ENCODE data around the gene SCFD2.
"Not testable (repeated sequence)": the region's sequence is repeated elsewhere in the genome, so short reads cannot be mapped to it uniquely, and the experiment has no call there.

The SCFD2 gene

DNA sequence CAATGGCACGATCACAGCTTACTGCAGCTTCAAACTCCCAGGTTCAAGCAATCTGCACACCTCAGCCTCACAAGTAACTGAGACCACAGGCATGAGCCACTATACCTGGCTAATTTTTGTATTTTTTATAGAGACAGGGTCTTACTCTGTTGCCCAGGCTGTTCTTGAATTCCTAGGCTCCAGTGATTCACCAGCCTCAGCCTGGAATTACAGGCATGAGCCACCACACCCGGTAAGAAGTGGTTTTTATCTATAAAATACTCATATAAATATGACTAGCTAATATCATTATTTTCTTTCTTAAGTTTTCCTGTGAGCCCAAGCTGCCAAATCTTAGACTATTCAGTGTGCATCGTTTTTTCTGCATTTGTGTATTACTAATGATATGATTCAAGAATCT is 4.4 kb downstream of the SCFD2 start:
- no peak overlapping the region for H3K4me3 ChIP-seq (ENCODE audit: control insufficient read depth, low read depth, low read length)
- TF ChIP-seq, protein P1, sequence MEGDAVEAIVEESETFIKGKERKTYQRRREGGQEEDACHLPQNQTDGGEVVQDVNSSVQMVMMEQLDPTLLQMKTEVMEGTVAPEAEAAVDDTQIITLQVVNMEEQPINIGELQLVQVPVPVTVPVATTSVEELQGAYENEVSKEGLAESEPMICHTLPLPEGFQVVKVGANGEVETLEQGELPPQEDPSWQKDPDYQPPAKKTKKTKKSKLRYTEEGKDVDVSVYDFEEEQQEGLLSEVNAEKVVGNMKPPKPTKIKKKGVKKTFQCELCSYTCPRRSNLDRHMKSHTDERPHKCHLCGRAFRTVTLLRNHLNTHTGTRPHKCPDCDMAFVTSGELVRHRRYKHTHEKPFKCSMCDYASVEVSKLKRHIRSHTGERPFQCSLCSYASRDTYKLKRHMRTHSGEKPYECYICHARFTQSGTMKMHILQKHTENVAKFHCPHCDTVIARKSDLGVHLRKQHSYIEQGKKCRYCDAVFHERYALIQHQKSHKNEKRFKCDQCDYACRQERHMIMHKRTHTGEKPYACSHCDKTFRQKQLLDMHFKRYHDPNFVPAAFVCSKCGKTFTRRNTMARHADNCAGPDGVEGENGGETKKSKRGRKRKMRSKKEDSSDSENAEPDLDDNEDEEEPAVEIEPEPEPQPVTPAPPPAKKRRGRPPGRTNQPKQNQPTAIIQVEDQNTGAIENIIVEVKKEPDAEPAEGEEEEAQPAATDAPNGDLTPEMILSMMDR (conservative IDR thresholded peaks at IDR 0.05; ENCODE audit: control insufficient read depth, insufficient read depth, low read depth, low read length) = no peak
- peak; percentile 28 for DNase-seq (ENCODE audit: low read depth)

DNA sequence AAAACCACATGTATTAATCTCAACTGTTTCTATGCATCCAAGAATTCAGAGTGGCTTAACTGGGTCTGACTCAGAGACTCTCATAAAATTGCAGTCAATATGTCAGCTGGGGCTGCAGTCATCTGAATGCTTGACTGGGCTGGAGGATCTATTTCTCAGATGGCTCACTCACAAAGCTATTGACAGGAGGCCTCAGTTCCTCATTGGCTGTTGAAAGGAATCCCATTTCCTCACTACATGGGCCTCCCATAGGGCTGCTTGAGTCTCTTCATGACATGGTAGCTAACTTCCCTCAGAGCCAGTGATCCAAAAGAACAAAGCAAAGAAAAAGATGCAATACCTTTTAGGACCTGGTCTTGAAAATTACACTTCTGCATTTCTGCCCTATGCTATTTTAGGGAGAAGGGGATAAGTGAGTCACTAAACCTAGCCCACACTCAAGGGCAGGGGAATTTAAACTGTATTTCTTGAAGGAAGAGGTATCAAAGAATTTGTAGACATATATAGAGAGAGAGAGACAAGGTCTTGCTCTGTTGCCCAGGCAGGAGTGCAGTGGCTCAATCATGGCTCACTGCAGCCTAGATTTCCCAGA is 9.8 kb downstream of the SCFD2 start:
- DNase-seq (ENCODE audit: low read depth) = peak; percentile 24
- no peak overlapping the region for H3K4me3 ChIP-seq (ENCODE audit: control insufficient read depth, low read depth, low read length)
- TF ChIP-seq, protein P1 (conservative IDR thresholded peaks at IDR 0.05; ENCODE audit: control insufficient read depth, insufficient read depth, low read depth, low read length) = no peak

DNA sequence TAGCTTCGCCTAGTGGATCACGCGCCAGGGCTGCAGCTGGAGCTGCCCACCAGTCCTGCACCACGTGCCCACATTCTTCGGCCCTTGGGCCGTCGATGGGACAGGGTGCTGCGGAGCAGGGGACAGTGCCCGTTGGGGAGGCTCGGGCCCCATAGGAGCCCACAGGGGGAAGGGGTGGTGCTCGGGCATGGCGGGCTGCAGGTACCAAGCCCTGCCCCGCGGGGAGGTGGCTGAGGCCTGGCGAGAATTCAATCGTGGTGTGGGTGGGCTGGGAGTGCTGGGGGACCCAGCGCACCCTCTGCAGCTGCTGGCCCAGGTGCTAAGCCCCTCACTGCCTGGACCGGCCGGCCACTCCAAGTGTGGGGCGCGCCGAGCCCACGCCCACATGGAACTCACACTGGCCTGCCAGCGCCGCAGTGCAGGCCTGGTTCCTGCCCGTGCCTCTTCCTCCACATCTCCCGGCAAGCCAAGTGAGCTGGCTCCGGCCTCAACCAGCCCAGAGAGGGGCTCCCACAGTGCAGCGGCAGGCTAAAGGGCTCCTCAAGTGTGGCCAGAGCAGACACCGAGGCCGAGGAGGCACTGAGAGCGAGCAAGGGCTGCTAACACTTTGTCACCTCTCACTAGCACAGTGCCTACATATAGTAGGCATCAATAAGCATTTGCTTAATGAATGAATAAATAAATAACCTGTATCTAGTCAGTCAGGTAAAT is 11.7 kb downstream of the SCFD2 start:
- no peak overlapping the region for H3K4me3 ChIP-seq (ENCODE audit: control insufficient read depth, low read depth, low read length)
- no peak for DNase-seq (ENCODE audit: low read depth)

DNA sequence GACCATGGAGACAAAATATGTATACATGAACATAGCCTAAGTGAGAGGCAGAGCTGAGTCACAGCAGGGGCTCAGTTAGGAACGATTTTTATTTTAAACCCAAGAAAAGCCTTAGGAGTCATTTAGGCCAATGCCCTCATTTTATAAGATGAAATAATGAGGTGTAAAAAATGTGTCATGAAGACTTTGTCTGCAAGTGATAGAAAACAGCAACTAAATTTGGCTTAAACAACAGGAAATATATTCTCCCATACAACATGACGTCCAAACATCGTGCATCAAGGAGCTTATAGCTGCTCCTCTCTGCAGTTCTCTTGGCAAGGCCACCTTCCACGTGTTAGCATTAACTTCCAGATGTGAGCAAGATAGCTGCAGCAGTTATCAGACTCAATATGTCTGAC is 16.8 kb downstream of the SCFD2 start:
- no peak for DNase-seq (ENCODE audit: low read depth)
- TF ChIP-seq, protein P1 (conservative IDR thresholded peaks at IDR 0.05; ENCODE audit: control insufficient read depth, insufficient read depth, low read depth, low read length) = no peak
- no peak overlapping the region for H3K4me3 ChIP-seq (ENCODE audit: control insufficient read depth, low read depth, low read length)

More for the DNA sequence above, 11.7 kb downstream of the SCFD2 start:
- TF ChIP-seq, protein P1 (conservative IDR thresholded peaks at IDR 0.05; ENCODE audit: control insufficient read depth, insufficient read depth, low read depth, low read length) = no peak

DNA sequence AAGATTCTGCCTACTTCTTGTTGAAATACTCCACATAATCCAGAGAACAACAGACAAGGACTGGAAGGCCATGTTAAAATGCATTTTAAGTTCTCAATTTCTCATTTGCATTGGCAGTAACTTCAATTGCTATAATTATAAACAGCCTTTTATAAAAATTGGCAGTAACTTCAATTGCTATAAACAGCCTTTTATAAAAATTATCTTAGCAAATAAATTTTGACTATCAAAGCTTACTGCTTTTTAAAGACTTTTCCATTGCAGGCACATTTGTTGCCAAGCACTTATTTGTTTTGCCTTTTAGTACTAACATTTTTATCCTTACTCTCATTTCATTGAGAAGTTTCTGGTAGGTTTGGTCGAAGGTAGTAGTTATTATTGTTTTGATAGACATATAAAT is 17.8 kb downstream of the SCFD2 start:
- no peak overlapping the region for H3K4me3 ChIP-seq (ENCODE audit: control insufficient read depth, low read depth, low read length)
- TF ChIP-seq, protein P1 (conservative IDR thresholded peaks at IDR 0.05; ENCODE audit: control insufficient read depth, insufficient read depth, low read depth, low read length) = no peak
- no peak for DNase-seq (ENCODE audit: low read depth)

DNA sequence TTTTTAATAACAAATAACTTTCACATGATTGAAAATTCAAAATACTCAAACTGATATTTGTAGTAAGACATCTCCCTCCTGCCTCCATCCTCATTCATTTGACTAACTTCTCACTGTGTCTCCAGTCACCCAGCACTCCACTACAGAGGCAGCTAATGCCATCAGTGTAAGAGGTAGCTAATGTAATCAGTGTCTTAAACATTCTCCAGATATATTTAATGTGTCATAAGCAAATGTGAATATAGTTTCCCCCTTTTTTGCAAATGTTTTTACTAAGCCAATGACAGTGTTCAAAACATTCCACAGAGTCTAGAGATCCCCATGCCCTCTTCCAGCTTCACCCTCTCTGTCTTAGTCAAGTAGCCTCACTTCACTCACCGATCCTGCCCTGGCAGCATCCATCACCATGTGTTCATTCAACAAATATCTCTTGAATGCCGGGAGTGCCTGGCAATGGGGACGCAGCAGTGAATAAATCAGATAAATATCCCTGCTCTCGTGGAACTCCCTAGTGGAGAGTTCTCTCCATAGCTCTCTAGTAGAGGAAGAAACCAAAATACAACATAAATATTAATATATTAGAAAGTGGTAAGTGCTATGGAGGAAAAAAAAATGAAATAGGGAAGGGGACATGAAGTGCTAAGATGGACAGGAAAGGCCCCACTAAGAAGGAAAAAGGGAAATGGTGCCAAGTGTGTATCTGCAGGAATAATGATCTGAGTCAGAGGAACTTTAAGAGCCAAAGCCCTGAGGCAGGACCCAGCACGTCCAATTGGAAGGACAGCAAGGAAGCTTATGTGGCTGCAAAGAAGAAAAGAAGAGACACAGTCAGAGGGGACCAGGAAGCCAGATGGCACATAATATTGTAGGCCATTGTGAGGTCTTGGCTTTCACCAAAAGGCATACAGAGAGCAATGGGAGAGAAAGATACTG is 18.7 kb downstream of the SCFD2 start:
- TF ChIP-seq, protein P1 (conservative IDR thresholded peaks at IDR 0.05; ENCODE audit: control insufficient read depth, insufficient read depth, low read depth, low read length) = no peak
- peak; percentile 62 for DNase-seq (ENCODE audit: low read depth)

DNA sequence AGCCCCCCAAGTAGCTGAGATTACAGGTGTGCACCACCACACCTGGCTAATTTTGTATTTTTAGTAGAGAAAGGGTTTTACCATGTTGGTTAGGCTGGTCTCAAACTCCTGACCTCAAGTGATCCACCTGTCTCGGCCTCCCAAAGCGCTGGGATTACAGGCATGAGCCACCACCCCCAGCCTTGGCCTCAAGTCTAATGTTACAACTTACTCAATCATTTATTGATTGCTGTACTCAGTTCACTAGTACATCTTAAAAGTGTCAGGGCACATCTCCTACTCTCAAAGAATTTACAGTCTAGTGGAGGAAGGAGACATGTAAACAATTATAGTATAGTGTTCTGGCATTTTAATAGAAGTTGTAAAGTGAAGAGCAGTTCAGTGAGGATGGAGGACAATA is 19.5 kb downstream of the SCFD2 start:
- DNase-seq (ENCODE audit: low read depth); H3K4me3 ChIP-seq (ENCODE audit: control insufficient read depth, low read depth, low read length): not testable (repeated sequence)

More for the DNA sequence above, 18.7 kb downstream of the SCFD2 start:
- no peak overlapping the region for H3K4me3 ChIP-seq (ENCODE audit: control insufficient read depth, low read depth, low read length)

DNA sequence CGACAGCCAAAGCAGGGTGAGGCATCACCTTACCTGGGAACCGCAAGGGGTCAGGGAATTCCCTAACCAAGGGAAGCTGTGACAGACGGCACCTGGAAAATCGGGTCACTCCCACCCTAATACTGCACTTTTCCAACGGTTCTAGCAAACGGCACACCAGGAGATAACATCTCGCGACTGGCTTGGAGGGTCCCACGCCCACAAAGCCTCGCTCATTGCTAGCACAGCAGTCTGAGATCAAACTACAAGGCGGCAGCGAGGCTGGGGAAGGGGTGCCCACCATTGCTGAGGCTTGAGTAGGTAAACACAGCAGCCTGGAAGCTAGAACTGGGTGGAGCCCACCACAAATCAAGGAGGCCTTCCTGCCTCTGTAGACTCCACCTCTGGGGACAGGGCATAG is 25.7 kb downstream of the SCFD2 start:
- H3K4me3 ChIP-seq (ENCODE audit: control insufficient read depth, low read depth, low read length); DNase-seq (ENCODE audit: low read depth): not testable (repeated sequence)

DNA sequence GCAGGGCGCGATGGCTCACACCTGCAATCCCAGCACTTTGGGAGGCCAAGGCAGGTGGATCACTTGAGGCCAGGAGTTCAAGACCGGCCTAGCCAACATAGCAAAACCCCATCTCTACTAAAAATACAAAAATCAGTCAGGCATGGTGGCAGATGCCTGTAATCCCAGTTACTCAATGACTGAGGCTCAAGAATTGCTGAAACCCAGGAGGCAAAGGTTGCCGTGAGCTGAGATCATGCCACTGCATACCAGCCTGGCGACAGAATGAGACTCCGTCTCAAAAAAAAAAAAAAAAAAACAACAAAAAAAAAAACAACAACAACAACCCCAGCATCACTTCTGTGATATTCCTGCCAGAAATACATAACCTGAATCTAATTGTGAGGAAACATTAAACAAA is 30.9 kb downstream of the SCFD2 start:
- H3K4me3 ChIP-seq (ENCODE audit: control insufficient read depth, low read depth, low read length); DNase-seq (ENCODE audit: low read depth): not testable (repeated sequence)

All from fibroblast of mammary gland (primary cell).